SKM-1 (cell line): ENCODE data around the gene ELMOD3.
"Not testable (repeated sequence)": the region's sequence is repeated elsewhere in the genome, so short reads cannot be mapped to it uniquely, and the experiment has no call there.

Experiments
- DNase-seq: peaks from one replicate; lab custom pipeline; 2025; ENCODE audit not compliant: unreplicated experiment; lab: John Stamatoyannopoulos, UW

ELMOD3 gene

DNA sequence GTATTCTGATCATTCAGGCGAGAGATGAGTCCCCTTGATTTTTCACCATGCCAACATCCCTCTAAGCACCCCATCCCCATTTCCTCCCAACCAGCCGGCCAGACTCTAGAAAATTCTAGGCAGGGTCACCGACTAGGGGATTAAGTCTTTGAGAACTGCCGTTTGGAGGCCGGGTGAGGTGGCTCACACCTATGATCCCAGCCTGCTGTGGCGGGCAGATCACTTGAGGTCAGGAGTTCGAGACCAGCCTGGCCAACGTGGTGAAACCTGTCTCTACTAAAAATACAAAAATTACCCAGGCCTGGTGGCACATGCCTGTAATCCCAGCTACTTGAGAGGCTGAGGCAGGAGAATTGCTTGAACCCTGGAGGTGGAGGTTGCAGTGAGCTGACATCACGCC, 85.0 kb downstream of the ELMOD3 start:
- not testable (repeated sequence) for DNase-seq

DNA sequence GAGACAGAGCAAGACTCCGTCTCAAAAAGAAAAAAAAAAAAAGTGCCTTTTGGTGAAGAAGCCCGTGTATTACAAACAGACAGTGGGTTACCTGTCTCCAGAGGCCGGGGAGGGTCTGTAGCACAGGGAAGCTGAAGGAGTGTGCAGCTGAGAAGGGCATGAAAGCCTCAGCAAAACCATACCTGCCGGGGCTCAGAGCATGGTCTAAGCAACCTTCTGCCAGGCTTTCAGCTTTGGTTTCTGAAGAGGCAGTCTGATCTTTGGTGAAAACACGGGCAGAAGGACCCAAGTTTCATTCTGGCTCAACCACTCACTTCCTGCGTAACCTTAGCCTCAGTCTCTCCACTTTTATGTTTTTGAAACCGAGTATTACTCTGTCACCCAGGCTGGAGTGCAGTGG, 85.4 kb downstream of the ELMOD3 start:
- DNase-seq: no peak

DNA sequence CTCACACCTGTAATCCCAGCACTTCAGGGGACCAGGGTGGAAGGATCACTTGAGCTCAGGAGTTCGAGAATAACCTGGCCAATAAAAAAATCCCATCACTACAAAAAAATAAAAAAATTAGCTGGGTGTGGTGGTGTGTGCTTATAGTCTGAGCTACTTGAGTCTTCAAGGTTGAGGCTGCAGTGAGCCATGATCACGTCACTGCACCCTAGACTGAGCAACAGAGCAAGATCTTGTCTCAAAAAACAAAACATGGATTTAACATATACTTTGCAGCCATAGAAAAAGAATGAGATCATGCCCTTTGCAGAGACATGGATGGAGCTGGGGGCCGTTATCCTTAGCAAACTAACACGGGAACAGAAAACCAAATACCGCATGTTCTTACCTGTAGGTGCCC, 86.2 kb downstream of the ELMOD3 start:
- no peak for DNase-seq
